Measurements from ENCODE around the gene LAMP5.

DNA sequence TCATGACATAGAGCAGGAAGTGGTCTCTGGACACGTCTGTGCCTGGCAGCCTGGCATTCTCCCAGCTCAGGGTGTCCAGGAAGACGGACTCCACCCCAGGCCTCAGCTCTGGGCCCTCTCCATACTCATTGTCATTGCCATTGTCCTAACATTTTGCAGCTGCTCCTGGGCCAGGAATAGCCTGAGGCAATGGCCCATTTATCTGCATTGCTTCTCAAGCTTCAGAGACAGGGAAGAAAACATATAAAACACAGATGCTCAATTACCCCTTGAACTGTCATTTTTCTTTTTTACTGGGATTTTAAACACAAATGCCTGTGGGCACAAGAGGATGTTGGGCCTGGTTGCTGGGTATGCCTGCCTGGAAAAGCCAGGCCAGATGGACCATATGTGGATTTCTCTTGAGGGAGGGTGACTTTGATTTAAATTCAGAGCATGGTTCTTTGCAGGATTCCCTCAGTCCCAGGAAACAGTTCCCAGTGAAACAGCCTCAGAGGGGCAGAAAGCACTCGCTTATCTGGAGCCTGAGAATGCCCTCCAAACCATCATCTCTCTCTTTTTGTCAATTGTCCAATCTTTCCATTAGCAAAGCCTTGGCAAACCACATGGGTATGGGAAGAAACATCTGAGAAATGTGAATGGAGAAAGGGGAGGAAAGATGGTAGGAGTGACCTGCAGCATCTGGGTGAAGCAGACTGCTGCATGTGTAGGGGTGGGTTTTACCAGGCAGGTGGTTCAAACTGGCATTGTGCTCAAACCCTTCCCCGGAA lies 17.9 kb downstream of the LAMP5 start:
- no peak for TF ChIP-seq TAF1 (IDR thresholded peaks at IDR 0.05; ENCODE audit: borderline replicate concordance, insufficient read depth, low read length)
- no peak for TF ChIP-seq POLR2AphosphoS5 (IDR thresholded peaks at IDR 0.05; ENCODE audit: low read depth, low read length)
- no peak for TF ChIP-seq SIN3A (IDR thresholded peaks at IDR 0.05; ENCODE audit: borderline replicate concordance, insufficient read depth, low read length)
- TF ChIP-seq, protein P1, sequence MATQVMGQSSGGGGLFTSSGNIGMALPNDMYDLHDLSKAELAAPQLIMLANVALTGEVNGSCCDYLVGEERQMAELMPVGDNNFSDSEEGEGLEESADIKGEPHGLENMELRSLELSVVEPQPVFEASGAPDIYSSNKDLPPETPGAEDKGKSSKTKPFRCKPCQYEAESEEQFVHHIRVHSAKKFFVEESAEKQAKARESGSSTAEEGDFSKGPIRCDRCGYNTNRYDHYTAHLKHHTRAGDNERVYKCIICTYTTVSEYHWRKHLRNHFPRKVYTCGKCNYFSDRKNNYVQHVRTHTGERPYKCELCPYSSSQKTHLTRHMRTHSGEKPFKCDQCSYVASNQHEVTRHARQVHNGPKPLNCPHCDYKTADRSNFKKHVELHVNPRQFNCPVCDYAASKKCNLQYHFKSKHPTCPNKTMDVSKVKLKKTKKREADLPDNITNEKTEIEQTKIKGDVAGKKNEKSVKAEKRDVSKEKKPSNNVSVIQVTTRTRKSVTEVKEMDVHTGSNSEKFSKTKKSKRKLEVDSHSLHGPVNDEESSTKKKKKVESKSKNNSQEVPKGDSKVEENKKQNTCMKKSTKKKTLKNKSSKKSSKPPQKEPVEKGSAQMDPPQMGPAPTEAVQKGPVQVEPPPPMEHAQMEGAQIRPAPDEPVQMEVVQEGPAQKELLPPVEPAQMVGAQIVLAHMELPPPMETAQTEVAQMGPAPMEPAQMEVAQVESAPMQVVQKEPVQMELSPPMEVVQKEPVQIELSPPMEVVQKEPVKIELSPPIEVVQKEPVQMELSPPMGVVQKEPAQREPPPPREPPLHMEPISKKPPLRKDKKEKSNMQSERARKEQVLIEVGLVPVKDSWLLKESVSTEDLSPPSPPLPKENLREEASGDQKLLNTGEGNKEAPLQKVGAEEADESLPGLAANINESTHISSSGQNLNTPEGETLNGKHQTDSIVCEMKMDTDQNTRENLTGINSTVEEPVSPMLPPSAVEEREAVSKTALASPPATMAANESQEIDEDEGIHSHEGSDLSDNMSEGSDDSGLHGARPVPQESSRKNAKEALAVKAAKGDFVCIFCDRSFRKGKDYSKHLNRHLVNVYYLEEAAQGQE (IDR thresholded peaks at IDR 0.05; ENCODE audit: insufficient read depth in 1 of 2, low read depth in 2 of 2, low read length in 2 of 2), result no peak

Data from PFSK-1 (cell line).